ENCODE results near the gene EVX2. TPM values are rescaled to one million over a fixed set of nuclear protein-coding genes. Genes with fewer than 3 reads are reported as not detected.

EVX2 gene
- total RNA-seq: under 1 TPM in 1 of 4 donors, not detected in 3; 0.28 TPM

DNA sequence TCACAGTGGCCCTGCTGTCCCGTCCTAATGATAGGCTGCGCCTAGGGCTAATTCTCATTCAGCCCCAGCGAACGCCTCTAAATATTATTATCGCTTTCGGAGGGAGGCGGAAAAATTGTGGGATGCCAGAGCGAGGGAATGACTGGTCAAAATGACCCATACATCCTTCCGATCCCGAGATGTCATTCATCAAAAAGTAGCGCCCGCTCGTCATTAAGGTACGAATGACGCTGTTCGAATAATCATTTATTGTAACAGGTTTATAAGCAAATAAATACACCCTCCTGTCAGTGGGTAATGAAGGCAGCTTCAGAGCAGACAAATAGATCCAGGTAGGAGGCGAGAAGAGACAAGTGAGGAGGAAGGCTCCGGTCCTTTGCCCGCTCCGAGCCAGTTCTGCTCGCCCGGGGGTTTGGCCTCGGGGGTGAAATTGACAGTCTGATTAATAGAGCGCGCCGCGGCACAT lies at the start of gene EVX2:
TSS of gene EVX2 (minus strand) at position 167 of the 466 bp plus-strand sequence. CDS start 186 bp downstream, outside the sequence.
- H3K27ac ChIP-seq: no peak within 1 kb of the TSS
- H3K9me3 ChIP-seq: no peaks in the 10 kb centered on the region
- no peak for TF ChIP-seq POLR2A (IDR thresholded peaks at IDR 0.05)
- TF ChIP-seq, protein P1, sequence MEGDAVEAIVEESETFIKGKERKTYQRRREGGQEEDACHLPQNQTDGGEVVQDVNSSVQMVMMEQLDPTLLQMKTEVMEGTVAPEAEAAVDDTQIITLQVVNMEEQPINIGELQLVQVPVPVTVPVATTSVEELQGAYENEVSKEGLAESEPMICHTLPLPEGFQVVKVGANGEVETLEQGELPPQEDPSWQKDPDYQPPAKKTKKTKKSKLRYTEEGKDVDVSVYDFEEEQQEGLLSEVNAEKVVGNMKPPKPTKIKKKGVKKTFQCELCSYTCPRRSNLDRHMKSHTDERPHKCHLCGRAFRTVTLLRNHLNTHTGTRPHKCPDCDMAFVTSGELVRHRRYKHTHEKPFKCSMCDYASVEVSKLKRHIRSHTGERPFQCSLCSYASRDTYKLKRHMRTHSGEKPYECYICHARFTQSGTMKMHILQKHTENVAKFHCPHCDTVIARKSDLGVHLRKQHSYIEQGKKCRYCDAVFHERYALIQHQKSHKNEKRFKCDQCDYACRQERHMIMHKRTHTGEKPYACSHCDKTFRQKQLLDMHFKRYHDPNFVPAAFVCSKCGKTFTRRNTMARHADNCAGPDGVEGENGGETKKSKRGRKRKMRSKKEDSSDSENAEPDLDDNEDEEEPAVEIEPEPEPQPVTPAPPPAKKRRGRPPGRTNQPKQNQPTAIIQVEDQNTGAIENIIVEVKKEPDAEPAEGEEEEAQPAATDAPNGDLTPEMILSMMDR (IDR thresholded peaks at IDR 0.05): no peak
- H3K27me3 ChIP-seq: peaks cover 69 to 88% of the 10 kb centered on the region in 2 donors
- intact Hi-C loops (cut with DNase I; ENCODE audit: low total_unique reads): loop anchor here (10.0 kb wide), 1 partner anchor 399 kb away; no protein-coding TSS in a partner anchor
- H3K36me3 ChIP-seq: no peaks in the 10 kb centered on the region
- peaks cover 0 to 11% of the 10 kb centered on the region in 2 donors for H3K4me1 ChIP-seq
- no peak for DNase-seq
- H3K4me3 ChIP-seq: no peak within 1 kb of the TSS

- intact Hi-C loops (cut with DNase I; ENCODE audit: low total_unique reads): no loop called here
- H3K27me3 ChIP-seq: no peaks in the 10 kb centered on the region
- H3K9me3 ChIP-seq: no peaks in the 10 kb centered on the region
- H3K4me3 ChIP-seq: peak overlapping the region in 1 of 2 donors; percentile 62
- DNase-seq: peak; percentile 30 to 56
- H3K4me1 ChIP-seq: peaks cover 0 to 15% of the 10 kb centered on the region in 2 donors
- H3K36me3 ChIP-seq: no peaks in the 10 kb centered on the region
- H3K27ac ChIP-seq: peak overlapping the region; percentile 98 to 99
- TF ChIP-seq, protein P1 (IDR thresholded peaks at IDR 0.05): no peak
- no peak for TF ChIP-seq POLR2A (IDR thresholded peaks at IDR 0.05)
Observed at GRCh38 chr2:176133389-176133788, 49.6 kb upstream of the EVX2 start.

DNA sequence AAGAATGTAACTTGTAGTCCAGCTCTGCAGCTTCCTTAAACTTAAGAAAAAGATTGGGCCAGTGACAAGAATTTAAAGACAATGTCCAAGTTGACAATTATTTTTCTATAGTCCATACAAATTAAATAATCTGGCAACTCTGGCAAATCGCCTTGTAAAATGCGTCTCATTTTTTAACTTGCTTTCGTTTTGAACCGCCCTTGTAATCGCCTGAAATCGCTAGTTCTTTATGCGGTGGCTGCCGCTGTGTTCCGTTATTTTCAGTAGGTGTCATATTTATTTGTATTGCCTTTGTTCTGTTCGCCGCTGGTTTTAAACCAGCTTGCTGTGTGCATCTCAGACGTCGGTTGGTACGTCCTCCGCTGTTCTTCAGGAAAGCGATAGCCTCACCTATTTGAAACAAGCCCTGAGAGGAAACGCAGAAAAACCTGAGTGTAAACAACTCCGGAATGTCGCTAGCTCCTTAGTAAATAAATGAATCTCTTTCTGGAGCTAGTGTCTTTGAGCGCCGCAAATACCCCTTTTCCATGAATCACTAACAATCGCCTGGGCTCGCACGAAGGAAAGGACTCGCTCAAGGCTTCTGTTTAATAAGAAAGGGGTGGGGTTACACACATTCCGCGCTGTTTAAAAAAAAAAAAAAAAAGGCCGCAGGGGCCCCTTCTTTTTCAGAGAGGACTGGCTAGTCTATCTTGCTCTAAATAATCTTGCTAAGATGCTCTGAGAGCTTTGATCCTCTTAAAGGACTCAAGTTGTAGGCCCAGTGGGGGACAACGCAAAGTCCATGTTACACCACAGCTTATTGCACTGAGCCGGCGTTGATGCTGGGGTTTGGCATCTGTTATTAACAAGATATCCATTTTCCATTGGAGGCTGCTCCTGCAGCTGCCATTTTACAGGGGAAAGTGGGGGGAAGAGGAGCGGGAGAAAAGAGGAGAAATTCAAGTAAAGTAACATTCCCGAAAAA lies 48.7 kb upstream of the EVX2 start:
- H3K9me3 ChIP-seq: no peaks in the 10 kb centered on the region
- TF ChIP-seq, protein P1 (IDR thresholded peaks at IDR 0.05): no peak
- peak in 1 of 2 donors; percentile 21 for TF ChIP-seq POLR2A (IDR thresholded peaks at IDR 0.05)
- peaks cover 0 to 15% of the 10 kb centered on the region in 2 donors for H3K4me1 ChIP-seq
- peak in 1 of 2 donors; percentile 53 for DNase-seq
- peak overlapping the region; percentile 98 to 99 for H3K27ac ChIP-seq
- intact Hi-C loops (cut with DNase I; ENCODE audit: low total_unique reads): no loop called here
- no peaks in the 10 kb centered on the region for H3K36me3 ChIP-seq
- H3K4me3 ChIP-seq: peak overlapping the region; percentile 62 to 78
- H3K27me3 ChIP-seq: no peaks in the 10 kb centered on the region

- DNase-seq: no peak
- peak overlapping the region; percentile 98 to 99 for H3K27ac ChIP-seq
- no peaks in the 10 kb centered on the region for H3K36me3 ChIP-seq
- H3K4me3 ChIP-seq: peak overlapping the region; percentile 62 to 78
- peaks cover 0 to 15% of the 10 kb centered on the region in 2 donors for H3K4me1 ChIP-seq
- H3K27me3 ChIP-seq: no peaks in the 10 kb centered on the region
- TF ChIP-seq POLR2A (IDR thresholded peaks at IDR 0.05): no peak
- TF ChIP-seq, protein P1 (IDR thresholded peaks at IDR 0.05): no peak
- H3K9me3 ChIP-seq: no peaks in the 10 kb centered on the region
- intact Hi-C loops (cut with DNase I; ENCODE audit: low total_unique reads): no loop called here
Observed at GRCh38 chr2:176131848-176132158, 48.0 kb upstream of the EVX2 start.

All from uterus (tissue), 4 donors.